ENCODE measurements around the gene B4GALT2.

DNA sequence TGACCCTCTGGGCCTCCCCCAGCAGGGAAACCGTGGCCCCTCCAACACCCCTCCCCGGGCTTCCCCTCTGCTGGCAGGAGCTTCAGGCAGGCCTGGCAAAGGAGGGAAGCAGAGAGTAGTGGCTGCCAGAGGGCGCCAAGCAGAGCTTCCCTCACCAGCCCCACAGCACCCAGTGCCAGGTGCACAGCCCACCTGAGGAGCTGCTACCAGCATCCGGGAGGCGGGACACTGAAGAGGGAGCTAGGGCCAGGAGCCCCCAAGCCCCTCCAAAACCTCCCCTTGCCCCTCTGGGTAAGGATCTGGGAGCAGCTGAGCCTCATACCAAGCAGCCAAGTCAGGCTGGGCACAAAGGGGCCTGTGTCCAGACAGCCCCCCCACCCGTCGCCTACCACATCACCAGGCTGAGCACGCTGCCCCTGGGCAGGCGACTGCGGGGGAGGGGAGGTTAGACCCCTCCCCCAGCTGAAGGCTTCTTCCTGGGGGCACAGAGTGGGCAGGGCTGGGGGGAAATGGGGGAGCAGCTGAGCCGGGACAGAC lies 32.0 kb downstream of the B4GALT2 start:
- TF ChIP-seq POLR2A (IDR thresholded peaks at IDR 0.05; ENCODE audit: low read depth, low read length), result no peak
- TF ChIP-seq, protein P1, sequence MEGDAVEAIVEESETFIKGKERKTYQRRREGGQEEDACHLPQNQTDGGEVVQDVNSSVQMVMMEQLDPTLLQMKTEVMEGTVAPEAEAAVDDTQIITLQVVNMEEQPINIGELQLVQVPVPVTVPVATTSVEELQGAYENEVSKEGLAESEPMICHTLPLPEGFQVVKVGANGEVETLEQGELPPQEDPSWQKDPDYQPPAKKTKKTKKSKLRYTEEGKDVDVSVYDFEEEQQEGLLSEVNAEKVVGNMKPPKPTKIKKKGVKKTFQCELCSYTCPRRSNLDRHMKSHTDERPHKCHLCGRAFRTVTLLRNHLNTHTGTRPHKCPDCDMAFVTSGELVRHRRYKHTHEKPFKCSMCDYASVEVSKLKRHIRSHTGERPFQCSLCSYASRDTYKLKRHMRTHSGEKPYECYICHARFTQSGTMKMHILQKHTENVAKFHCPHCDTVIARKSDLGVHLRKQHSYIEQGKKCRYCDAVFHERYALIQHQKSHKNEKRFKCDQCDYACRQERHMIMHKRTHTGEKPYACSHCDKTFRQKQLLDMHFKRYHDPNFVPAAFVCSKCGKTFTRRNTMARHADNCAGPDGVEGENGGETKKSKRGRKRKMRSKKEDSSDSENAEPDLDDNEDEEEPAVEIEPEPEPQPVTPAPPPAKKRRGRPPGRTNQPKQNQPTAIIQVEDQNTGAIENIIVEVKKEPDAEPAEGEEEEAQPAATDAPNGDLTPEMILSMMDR (IDR thresholded peaks at IDR 0.05; ENCODE audit: extremely low read depth in 1 of 2, insufficient read depth in 1 of 2, low read depth in 1 of 2, low read length in 2 of 2), result no peak
- no peak for TF ChIP-seq MYC (IDR thresholded peaks at IDR 0.05; ENCODE audit: low read depth, low read length)
- no peak for TF ChIP-seq JUN (IDR thresholded peaks at IDR 0.05; ENCODE audit: borderline replicate concordance, insufficient read depth, insufficient read length, low read depth)
- TF ChIP-seq GATA2 (IDR thresholded peaks at IDR 0.05; ENCODE audit: insufficient read depth, insufficient read length, low read depth, low read length), result no peak
- TF ChIP-seq FOS (IDR thresholded peaks at IDR 0.05; ENCODE audit: borderline replicate concordance, insufficient read depth, low read length), result no peak
- TF ChIP-seq POLR2AphosphoS5 (IDR thresholded peaks at IDR 0.05; ENCODE audit: insufficient read depth, low read depth, low read length), result no peak

All from endothelial cell of umbilical vein (primary cell).